Left colon (tissue), 2 donors: ENCODE results near the gene EPHB1. TPM values are rescaled to one million over a fixed set of nuclear protein-coding genes. Genes with fewer than 3 reads are reported as not detected.

ENCODE experiments used
- ATAC-seq: fragments of 200-7000 bp; cut with Tn5 transposase; one replicate; pipeline ENCODE4 v1.9.1; 2020; ENCODE audit warnings: mild to moderate bottlenecking, moderate library complexity
- DNase-seq, 2 donors: peaks; one replicate each; pipeline ENCODE4 v3.0.0-alpha.2; 2020
- intact Hi-C, 2 donors: fragments of 100-400 bp; cut with DNase I in 1 of 2; cut with micrococcal nuclease in 1 of 2; formaldehyde crosslinking; loops; one replicate each; pipeline versions ENCODE4 v1.11.2 to v1.14.0; 2022; cut with DNase I, micrococcal nuclease
- total RNA-seq, 2 donors: library from RNA; stranded (reverse); fragmentation: NEBNext Ultra II Directional; extraction: Animal tissue kit (Norgen Biotek cat#: 25700); gene quantifications; one replicate each; pipeline ENCODE4 v1.2.1, GENCODE V29; 2021
- donor health status: DM: no; HTN: no; CAD: no.
- donor health status: DM: yes; HTN: yes; CAD: no.

The EPHB1 gene
- total RNA-seq, 2 donors from 2014 or later, result 0.31 to 1.1 TPM

- ATAC-seq (no peak), DNase-seq (no peak)
- intact Hi-C loops, result no loop called here
These were observed 380.7 kb downstream of the EPHB1 start for GRCh38 chr3:135175728-135176277.

- ATAC-seq (no peak), DNase-seq (no peak)
- intact Hi-C loops, result no loop called here
These were observed 381.8 kb downstream of the EPHB1 start for GRCh38 chr3:135176881-135177280.

GRCh38 chr3:135178566-135178965, 383.5 kb downstream of the EPHB1 start:
- DNase-seq (no peak), ATAC-seq (no peak)
- intact Hi-C loops, result no loop called here

- DNase-seq (no peak), ATAC-seq (no peak)
- intact Hi-C loops, result no loop called here
These were observed 386.3 kb downstream of the EPHB1 start for GRCh38 chr3:135181408-135181807.

GRCh38 chr3:135182364-135182998, 387.4 kb downstream of the EPHB1 start:
- intact Hi-C loops, result no loop called here
- ATAC-seq (no peak), DNase-seq (no peak)

- ATAC-seq (no peak), DNase-seq (no peak)
- intact Hi-C loops, result no loop called here
These were observed 395.6 kb downstream of the EPHB1 start for GRCh38 chr3:135190658-135191057.

GRCh38 chr3:135191708-135192107, 396.6 kb downstream of the EPHB1 start:
- no peak for DNase-seq
- intact Hi-C loops, result no loop called here
- no peak for ATAC-seq

GRCh38 chr3:135192929-135193328, 397.9 kb downstream of the EPHB1 start:
- no peak for ATAC-seq

GRCh38 chr3:135197246-135197645, 402.2 kb downstream of the EPHB1 start:
- intact Hi-C loops, result no loop called here
- ATAC-seq (no peak), DNase-seq (no peak)

More at GRCh38 chr3:135192929-135193328, 397.9 kb downstream of the EPHB1 start:
- no peak for DNase-seq
- intact Hi-C loops, result no loop called here

GRCh38 chr3:135197856-135198255, 402.8 kb downstream of the EPHB1 start:
- ATAC-seq, result no peak

GRCh38 chr3:135199137-135199536, 404.1 kb downstream of the EPHB1 start:
- intact Hi-C loops, result no loop called here
- ATAC-seq (no peak), DNase-seq (no peak)

More at GRCh38 chr3:135197856-135198255, 402.8 kb downstream of the EPHB1 start:
- DNase-seq, result no peak
- intact Hi-C loops, result no loop called here

GRCh38 chr3:135203026-135203425, 408.0 kb downstream of the EPHB1 start:
- DNase-seq, result no peak
- intact Hi-C loops, result no loop called here
- no peak for ATAC-seq

- intact Hi-C loops, result no loop called here
- DNase-seq, result no peak
- no peak for ATAC-seq
These were observed 418.2 kb downstream of the EPHB1 start for GRCh38 chr3:135213213-135213612.

- ATAC-seq (no peak), DNase-seq (no peak)
- intact Hi-C loops, result no loop called here
These were observed 418.8 kb downstream of the EPHB1 start for GRCh38 chr3:135213822-135214221.

- DNase-seq, result no peak
- ATAC-seq, result no peak
- intact Hi-C loops, result no loop called here
These were observed 419.3 kb downstream of the EPHB1 start for GRCh38 chr3:135214400-135214799.

- intact Hi-C loops, result no loop called here
- DNase-seq (no peak), ATAC-seq (no peak)
These were observed 420.5 kb downstream of the EPHB1 start for GRCh38 chr3:135215516-135215915.

- intact Hi-C loops, result no loop called here
- DNase-seq (no peak), ATAC-seq (no peak)
These were observed 421.6 kb downstream of the EPHB1 start for GRCh38 chr3:135216659-135217058.

GRCh38 chr3:135217730-135218129, 422.7 kb downstream of the EPHB1 start:
- ATAC-seq (no peak), DNase-seq (no peak)
- intact Hi-C loops, result no loop called here

- DNase-seq, result no peak
- intact Hi-C loops, result no loop called here
- ATAC-seq, result no peak
These were observed 423.2 kb downstream of the EPHB1 start for GRCh38 chr3:135218304-135218703.

- intact Hi-C loops, result no loop called here
- DNase-seq (no peak), ATAC-seq (no peak)
These were observed 423.7 kb downstream of the EPHB1 start for GRCh38 chr3:135218782-135219181.

GRCh38 chr3:135224815-135225362, 429.8 kb downstream of the EPHB1 start:
- no peak for DNase-seq
- ATAC-seq, result no peak
- intact Hi-C loops, result no loop called here
